Hematopoietic multipotent progenitor cell (in vitro differentiated cells): ENCODE data around the gene WNT9B. TPM values are rescaled to one million over a fixed set of nuclear protein-coding genes. Genes with fewer than 3 reads are reported as not detected.

ENCODE experiments used
- DNase-seq, 3 donors: peaks; one replicate each; pipeline ENCODE4 v3.0.0-alpha.2; 2011 to 2015; ENCODE audit warnings: low read depth in 2 of 3, low spot score in 2 of 3
- total RNA-seq: library from RNA; depleted of rRNA; stranded (reverse); fragments of >200 nt; gene quantifications from one replicate; pipeline ENCODE4 v1.2.3, GENCODE V29; 2012

Gene WNT9B
- total RNA-seq, 1 donor, result under 0.01 TPM

DNA sequence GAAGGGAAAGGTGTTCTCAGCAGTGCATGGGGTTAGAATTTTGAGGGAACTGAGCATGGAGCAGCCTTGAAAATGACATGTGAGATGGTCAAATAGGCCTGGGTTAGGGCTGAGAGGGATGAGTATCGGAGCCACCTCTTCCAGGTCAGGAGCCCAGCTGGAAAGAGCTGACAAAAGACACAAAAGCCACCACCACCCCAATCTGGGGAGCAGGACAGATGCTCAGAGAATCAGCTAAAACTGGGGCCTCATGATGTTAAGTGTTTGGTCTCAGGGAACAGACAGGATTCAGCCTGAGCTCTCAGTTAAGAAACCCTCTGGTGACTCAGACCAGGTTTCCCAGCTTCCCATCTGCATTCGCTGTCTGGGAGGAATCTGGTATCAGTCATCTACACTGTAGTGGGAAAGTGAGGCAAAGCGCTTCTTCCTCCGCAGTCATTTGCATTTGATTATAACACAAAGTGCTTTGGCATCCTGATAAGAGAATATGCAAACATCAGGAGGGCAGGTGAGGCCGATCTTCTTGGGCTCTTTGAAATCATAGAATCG lies 2.6 kb downstream of the WNT9B start:
- no peak for DNase-seq

DNA sequence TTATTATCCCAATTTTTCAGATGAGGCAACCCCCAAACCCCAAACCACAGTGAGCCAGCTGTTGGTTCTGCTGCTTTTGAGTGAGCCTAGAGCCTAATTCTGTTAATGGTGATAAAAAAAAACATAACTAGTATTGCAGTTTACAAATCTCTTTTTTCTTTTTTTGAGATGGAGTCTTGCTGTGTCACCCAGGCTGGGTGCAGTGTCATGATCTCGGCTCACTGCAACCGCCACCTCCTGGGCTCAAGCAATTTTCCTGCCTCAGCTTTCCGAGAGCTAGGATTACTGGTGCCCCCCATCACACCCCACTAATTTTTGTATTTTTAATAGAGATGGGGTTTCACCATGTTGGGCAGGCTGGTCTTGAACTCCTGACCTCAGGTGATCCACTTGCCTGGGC lies 3.1 kb downstream of the WNT9B start:
- DNase-seq, result no peak

DNA sequence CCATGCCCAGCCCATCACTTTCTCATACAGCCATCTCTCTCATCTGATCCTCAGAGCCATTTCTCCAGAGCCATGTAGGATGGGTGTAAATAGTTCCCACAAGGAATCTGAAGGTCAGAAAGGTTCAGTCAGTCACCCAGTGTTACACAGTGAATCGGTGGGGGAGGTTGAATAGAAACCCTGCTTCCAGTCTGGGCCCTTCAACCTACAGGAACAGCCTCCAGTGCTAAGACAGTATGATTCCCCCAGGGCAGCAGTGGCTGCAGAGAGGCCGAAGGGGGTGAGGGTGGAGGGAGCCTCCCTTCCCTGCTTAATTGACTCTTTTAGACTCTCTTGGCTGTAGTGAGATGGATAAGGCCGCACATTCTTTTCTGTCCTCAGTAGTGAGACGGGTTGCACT lies 3.6 kb downstream of the WNT9B start:
- no peak for DNase-seq

DNA sequence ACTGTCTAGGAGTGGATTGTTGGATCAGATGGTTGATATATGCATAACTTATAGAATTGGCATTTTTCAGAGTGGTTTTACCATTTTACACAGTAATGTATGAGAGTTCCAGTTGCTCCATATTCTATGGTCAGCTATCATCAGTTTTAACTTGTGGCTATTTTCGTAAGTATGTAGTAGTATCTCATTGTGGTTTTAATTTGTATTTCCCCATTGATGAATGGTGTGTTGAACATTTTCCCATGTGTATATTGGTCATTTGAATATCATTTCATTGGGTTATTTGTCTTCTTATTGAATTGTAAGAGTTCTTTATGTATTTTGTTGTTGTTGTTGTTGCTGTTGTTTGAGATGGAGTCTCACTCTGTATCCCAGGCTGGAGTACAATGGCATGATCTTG lies 6.2 kb downstream of the WNT9B start:
- no peak for DNase-seq

DNA sequence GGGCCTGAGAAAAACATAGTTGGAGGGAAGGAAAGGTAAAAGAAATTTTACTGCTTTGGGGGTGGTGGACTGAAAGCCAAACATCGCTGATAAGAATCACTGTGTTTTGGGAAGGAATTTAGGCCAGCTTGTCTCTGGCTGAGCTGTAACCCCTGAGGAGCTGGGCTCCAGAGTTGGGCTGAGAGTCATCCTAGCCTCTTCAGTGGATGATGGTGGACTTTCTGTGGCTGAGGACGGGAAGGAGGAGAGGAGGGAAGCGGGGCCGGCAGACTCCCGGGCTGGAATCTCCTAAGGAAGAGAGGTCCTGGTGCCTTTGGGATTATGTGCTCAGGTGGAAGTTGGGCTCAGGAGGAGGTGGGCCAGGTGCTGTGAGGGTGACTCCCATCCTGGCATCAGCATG lies 8.6 kb downstream of the WNT9B start:
- no peak for DNase-seq

DNA sequence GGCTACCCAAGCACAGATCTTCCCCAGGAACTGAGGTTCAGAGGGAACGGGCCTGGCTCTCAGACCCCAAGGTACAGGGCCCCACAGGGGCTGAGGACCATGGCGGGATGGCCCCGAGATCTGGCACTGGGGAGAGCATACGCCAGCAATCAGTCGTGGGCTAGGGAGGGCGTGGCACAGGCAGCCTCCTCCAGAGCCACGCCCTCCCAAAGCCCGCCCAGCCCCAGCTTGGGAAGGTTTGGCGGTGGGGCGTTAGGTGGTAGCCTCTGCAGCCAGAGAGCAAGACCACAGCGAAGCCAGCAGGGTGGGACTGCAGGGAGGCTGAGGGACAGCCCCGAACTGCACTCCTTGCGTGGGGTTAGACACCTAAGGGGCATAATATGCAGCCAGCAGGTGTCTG lies 11.6 kb downstream of the WNT9B start:
- DNase-seq, result no peak

DNA sequence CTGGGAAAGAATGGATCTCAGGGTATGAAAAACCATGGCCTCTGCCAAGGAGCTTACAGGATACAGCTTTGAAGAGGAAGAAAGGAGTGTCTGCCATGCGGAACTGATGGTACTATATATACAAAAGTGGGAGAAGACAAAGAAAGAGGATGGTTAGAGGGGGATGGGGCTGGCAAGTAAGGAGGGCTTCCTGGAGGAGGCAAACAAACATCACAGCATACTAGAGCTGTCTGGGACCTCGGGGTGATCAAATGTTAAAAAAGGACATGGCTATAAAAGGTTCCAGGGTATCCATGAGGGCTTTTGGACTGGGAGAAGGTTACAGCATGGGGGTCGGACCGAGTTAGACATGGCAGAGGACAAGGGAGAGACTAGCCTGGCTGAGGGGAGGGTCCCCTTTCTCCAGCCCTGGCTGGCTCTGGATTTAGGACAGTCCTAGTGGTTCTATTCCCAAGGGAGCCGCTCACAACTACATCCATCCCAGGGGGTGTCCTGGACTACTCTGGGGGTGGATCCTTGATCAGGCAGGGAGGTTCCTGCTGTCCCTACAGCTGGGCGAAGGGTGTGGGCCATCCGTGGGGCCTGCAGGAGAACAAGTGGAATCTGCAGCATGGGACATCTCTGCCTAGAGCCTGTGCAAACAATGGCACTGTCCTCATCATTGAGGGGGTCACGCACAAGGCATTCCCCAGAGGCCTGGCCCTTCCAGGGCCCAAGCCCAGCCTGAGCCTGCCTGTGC lies 12.2 kb downstream of the WNT9B start:
- no peak for DNase-seq

DNA sequence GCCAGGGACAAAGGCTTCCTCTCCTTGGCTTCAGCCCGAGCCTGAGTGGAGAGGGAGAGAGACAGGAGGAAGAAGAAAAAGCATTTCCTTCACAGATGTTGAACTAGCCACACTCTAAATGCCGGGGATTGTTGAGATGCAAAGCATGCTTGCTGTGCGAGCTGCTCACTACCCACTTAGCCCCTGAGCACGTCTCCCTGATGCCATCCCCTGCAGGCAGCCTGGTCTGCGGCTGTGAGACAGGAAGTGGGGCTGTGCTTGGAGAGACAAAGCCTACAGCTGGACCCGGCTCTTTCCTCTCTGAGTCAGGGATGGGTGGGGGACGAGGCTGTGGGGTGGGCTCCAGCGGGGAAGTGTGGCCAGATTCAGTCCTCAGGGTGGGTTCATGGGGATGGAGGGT lies 13.7 kb downstream of the WNT9B start:
- peak in 1 of 3 donors; percentile 34 for DNase-seq

DNA sequence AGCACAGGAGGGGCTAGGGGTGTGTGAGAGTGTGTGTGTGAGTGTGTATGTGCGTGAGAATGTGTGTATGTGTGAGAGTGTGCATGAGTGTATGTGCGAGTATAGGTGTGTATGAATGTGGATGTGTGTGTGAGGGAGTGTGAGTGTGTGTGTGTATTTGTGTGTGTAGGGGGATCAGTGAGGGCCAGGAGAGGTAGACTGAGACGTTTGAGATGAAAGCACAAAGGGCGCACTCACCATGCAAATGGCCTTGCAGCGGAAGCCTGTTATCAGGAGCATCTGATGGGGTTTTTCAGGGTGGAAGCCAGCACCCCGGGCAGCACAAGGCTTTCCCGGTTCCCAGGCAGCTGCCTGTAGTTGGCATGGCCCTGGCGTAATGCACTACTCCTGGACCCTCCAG lies 14.9 kb downstream of the WNT9B start:
- DNase-seq, result no peak

DNA sequence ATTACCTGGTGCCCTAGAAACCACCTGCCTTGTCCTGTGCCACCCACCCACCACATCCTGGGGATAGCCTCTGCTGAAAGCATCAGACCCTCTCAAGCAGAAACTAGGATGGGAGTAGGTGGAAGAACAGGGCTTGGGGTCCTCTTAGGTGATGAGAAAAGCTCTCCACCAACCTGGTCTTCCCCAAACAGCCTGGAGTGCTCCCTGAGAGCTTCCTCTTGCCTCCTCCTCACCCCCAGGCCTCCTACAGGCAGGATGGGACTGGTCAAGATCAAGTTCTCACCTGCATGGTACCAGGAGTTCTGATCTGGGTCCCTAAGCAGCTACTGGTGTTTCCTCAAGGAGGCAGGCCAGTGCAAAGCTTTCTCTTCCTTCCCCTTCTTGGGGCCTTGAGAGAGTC lies 15.4 kb downstream of the WNT9B start:
- DNase-seq, result no peak

DNA sequence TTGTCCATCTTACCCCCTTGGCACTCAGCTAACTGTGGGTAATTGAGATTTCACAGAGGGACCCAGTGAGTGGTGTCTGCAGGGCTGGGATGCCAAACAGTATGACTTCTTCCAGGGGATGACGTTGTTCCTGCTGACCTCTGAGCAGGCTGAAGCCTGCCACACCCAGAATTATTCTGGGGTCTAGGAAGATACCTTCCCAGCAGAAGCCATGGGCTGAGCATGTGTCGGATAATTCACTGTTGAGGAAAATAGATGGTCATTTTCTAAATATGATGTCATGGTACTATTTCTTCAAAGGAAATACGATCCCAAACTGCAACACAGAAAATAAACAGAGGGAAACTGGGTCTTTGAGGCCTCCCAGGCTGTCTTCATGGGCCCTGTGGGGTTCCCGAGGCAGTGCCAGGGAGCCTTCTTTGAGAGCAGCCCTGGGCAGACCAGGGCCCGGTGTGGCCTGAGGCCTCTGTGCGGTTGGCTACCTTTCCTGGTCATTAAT lies 17.4 kb downstream of the WNT9B start:
- no peak for DNase-seq

DNA sequence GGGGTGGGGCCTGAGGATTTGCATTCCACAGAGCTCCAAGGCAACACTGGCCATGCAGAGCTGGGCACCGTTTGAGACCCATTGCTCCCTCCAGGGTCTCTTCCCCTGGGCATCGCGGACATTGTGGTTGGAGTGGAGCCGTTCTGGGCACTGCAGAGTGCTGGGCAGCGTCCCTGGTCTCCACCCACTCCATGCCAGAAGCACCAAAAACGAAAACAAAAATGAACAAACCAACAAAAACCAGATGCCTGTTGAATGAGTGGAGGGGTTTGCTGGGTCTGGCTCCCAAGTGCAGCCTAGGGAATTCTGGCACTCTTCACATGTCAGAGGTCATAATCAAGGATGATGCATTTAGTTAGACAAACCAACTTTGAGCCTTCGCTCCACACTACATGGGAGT lies 17.9 kb downstream of the WNT9B start:
- no peak for DNase-seq

DNA sequence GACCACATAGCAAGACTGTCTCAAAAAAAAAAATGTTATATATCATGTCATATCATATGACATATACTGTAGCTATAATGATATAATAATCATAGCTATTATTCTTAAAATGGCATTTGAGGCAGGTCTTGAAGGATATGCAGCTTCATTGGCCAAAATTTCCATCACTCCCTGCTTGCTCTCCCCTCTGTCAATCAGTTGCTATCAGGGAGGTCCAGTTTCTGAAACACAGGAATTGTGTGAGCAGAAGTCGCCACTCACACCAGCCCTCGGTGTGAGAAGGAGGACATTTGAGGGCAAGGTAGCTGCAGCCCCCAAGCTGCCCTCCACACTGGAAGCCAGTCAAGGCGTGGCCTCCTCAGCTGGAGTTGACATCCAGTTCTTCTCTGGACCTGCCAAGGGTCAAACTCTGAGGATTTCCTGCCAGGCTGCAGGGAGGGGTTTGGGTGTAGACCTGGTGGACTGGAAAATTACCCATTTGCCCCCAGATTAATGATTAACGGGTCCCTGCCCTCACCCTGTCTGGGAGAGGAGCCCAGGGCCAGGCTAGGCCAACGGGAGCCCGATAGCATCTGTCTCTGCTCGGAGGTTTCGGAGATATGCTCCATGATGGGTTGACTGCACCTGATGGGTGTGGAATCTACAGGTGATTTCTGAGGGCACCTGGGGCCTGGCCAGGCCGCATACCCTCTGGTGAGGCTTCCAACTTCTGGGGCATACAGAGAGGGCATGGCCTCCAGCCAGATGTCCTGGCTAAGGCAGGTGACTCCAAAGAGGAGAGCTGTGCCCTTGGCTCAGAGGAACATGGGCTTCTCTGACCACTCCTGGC lies 18.8 kb downstream of the WNT9B start:
- DNase-seq, result no peak

DNA sequence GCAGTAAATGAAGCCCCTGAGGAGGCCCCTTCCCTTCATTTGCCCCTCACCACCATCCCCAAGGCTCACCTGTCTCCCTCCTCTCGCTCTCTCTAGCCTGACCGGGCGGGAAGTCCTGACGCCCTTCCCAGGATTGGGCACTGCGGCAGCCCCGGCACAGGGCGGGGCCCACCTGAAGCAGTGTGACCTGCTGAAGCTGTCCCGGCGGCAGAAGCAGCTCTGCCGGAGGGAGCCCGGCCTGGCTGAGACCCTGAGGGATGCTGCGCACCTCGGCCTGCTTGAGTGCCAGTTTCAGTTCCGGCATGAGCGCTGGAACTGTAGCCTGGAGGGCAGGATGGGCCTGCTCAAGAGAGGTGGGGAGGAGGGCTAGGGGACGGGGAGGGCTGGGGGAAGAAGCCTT lies 21.0 kb downstream of the WNT9B start:
- no peak for DNase-seq

DNA sequence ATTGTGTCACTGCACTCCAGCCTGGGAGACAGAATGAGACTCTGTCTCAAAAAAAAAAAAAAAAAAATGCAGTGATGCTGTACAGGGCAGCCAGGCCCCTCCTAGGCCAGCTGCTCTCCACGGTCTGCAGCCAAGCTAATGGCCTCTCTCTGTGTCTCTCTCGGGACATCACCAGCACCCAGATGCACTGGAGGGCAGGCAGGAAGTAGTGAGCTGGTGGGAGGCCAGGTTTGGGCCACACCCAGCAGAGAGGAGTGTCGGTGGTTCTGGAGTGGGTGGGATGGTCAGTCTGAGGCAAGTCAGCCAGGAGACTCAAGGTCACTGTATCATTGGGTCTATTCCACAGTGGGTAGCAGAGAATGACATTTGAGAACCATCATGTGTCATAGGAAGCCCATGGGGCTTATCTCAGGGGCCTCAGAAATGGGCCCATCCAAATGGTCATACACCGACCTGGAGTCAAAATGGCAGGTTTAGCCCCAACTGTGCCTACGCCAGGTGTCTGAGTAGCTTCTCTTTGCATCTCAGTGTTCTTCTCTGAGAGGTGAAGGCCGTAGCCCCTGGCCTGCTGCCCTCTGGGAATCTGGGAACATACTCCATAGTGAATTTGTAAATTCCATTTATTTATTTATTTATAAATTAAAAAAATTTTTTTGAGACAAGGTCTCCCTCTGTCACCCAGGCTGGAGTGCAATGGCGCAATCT lies 22.7 kb downstream of the WNT9B start:
- DNase-seq, result no peak

DNA sequence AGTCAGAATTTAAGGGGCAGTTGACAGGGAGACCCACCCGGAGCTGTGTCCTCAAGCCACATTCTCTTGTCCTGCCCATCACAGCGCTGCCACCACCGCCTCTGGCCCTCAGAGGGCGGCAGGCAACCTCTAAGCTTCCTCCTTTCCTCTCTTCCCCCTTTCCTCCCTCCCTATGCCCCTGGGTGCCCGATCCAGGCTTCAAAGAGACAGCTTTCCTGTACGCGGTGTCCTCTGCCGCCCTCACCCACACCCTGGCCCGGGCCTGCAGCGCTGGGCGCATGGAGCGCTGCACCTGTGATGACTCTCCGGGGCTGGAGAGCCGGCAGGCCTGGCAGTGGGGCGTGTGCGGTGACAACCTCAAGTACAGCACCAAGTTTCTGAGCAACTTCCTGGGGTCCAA lies 23.5 kb downstream of the WNT9B start:
- DNase-seq, result no peak

DNA sequence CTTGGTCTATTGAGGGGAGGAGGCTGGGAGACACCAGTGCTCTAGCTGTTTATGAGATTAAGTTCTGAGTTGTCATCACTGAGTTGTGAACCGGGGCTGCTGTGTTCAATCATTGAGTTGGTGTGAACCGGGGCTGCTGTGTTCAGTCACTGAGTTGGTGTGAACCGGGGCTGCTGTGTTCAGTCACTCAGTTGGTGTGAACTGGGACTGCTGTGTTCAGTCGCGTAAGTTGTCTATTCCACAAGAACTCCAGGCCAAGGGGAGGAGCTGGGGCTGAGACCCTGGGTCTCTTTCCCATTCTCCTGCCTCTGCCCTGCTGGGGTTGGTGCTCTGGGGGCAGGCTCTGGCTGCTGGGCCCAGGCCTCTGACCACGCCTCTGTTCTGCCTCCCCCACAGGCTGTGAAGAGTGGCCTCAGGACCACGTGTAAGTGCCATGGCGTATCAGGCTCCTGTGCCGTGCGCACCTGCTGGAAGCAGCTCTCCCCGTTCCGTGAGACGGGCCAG lies 24.5 kb downstream of the WNT9B start:
- no peak for DNase-seq

DNA sequence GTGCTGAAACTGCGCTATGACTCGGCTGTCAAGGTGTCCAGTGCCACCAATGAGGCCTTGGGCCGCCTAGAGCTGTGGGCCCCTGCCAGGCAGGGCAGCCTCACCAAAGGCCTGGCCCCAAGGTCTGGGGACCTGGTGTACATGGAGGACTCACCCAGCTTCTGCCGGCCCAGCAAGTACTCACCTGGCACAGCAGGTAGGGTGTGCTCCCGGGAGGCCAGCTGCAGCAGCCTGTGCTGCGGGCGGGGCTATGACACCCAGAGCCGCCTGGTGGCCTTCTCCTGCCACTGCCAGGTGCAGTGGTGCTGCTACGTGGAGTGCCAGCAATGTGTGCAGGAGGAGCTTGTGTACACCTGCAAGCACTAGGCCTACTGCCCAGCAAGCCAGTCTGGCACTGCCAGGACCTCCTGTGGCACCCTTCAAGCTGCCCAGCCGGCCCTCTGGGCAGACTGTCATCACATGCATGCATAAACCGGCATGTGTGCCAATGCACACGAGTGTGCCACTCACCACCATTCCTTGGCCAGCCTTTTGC lies 25.0 kb downstream of the WNT9B start:
- DNase-seq, result no peak

DNA sequence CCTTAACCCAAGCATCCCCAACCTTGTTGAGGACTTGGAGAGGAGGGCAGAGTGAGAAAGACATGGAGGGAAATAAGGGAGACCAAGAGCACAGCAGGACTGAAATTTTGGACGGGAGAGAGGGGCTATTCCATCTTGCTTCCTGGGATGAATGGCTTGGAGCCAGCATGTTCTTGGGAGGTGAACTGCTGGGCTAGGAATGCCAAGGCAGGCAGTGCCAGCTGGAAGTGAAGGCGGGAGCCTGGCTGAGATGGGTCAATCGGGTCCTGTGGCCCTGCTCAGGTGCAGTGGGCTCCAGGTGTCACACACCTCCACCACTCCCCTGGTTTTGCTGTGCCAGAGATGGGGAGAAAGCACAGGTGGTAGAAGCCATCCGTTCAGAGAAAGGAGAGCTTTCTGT lies 25.5 kb downstream of the WNT9B start:
- DNase-seq, result no peak

DNA sequence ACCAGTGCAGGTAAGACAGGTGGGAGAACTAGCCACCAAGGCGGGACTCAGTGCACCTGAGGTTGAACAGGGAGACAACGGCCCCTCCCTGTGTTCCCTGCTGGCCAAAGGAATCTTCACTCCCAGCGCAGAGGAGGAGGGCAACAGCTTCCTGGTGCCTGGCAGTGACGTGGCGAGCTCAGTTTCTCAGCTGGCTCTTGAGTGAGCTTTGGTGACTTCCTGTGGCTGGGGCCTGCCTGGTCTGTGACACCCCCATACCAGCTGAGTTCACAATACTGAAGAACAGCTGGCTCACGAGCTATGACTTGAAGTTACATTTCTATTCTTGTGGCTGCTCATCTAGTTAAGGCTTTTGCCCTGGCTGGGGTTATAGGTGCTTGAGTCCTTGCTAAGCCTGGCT lies 26.1 kb downstream of the WNT9B start:
- peak in 1 of 3 donors; percentile 6 for DNase-seq

DNA sequence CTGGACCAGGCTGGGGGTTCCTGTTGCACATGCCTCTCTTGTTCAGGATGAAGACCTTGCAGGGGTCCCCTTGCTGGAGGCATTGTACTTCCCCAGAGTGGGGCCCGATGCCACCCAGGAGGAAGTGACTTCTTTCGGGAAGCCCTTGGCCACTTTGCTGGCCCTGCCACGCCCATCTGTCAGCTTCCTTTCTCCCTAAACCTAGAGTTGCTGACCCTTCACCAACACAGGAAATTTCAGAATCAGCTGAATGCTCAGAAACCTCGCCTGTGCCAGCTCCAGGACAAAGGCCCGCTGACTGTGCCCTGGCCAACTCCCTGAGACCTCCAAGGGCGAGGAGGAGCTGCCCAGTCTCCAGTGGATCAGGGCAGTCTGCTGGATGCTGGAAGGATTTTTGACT lies 26.7 kb downstream of the WNT9B start:
- no peak for DNase-seq
